Measurements from ENCODE around the gene GCNA.
"Not testable (repeated sequence)": the region's sequence is repeated elsewhere in the genome, so short reads cannot be mapped to it uniquely, and the experiment has no call there.

GCNA gene

DNA sequence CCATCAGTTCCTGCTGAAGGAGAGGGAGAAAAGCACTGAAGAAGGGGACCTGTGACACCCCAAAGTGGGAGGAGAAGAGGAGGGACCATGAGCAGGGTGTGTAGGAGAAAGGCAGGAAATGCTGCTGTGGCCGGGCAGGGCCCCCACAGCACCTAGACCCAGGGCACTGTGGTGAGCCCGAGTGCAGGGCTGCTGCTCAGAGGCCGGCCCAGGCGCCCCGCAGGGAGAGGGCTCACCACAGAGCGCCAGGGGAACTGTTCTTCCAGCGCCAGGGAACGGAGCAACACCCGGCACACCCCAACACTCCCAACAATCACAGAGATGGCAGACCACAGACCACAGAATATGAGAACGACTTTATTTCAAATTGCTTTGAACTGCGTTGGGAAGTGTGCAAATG lies 84.4 kb downstream of the GCNA start:
- intact Hi-C loops (cut with DNase I); DNase-seq: not testable (repeated sequence)
